Ishikawa (cell line): ENCODE results near the gene GBF1.

Source experiments
- CEBPB ChIP-seq: IDR thresholded peaks from 2 replicates; pipeline ENCODE4 v1.6.1; 2012
- CREB1 ChIP-seq: IDR thresholded peaks from 2 replicates; pipeline ENCODE4 v1.6.1; 2012; ENCODE audit warnings: low read depth
- EGR1 ChIP-seq: IDR thresholded peaks from 2 replicates; pipeline ENCODE4 v1.6.1; 2012
- EP300 ChIP-seq: IDR thresholded peaks from 2 replicates; pipeline ENCODE4 v1.6.1; 2012; ENCODE audit warnings: borderline replicate concordance
- FOXM1 ChIP-seq: IDR thresholded peaks from 2 replicates; pipeline ENCODE4 v1.6.1; 2012; ENCODE audit warnings: low read depth, borderline replicate concordance
- MAX ChIP-seq: IDR thresholded peaks from 2 replicates; pipeline ENCODE4 v1.6.1; 2012
- NFIC ChIP-seq: IDR thresholded peaks from 2 replicates; pipeline ENCODE4 v1.6.1; 2012
- RAD21 ChIP-seq: IDR thresholded peaks from 2 replicates; pipeline ENCODE4 v1.6.1; 2012; ENCODE audit warnings: low read depth
- REST ChIP-seq: IDR thresholded peaks from 2 replicates; pipeline ENCODE4 v1.6.1; 2012; ENCODE audit warnings: low read depth, mild to moderate bottlenecking
- TAF1 ChIP-seq: IDR thresholded peaks from 2 replicates; pipeline ENCODE4 v1.6.1; 2012; ENCODE audit warnings: low read depth, mild to moderate bottlenecking
- TCF12 ChIP-seq: IDR thresholded peaks from 2 replicates; pipeline ENCODE4 v1.6.1; 2012; ENCODE audit warnings: low read depth
- TEAD4 ChIP-seq: IDR thresholded peaks from 2 replicates; pipeline ENCODE4 v1.6.1; 2012
- YY1 ChIP-seq: IDR thresholded peaks from 2 replicates; pipeline ENCODE4 v1.6.1; 2012; ENCODE audit warnings: low read depth
- ZBTB7A ChIP-seq: IDR thresholded peaks from 2 replicates; pipeline ENCODE4 v1.6.1; 2012; ENCODE audit warnings: low read depth
- TF ChIP-seq, protein P1 (sequence below): IDR thresholded peaks from 2 replicates; pipeline ENCODE4 v1.6.1; 2012

Gene GBF1

GRCh38 chr10:102423372-102423968, 178.1 kb downstream of the GBF1 start:
- TF ChIP-seq NFIC (no peak), TEAD4 (no peak), EP300 (no peak), ZBTB7A (no peak), TCF12 (no peak), FOXM1 (no peak), EGR1 (no peak), YY1 (no peak), RAD21 (no peak), CREB1 (no peak), TAF1 (no peak), MAX (no peak), CEBPB (no peak), REST (no peak)
- TF ChIP-seq, protein P1, sequence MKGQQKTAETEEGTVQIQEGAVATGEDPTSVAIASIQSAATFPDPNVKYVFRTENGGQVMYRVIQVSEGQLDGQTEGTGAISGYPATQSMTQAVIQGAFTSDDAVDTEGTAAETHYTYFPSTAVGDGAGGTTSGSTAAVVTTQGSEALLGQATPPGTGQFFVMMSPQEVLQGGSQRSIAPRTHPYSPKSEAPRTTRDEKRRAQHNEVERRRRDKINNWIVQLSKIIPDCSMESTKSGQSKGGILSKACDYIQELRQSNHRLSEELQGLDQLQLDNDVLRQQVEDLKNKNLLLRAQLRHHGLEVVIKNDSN = no peak

DNA sequence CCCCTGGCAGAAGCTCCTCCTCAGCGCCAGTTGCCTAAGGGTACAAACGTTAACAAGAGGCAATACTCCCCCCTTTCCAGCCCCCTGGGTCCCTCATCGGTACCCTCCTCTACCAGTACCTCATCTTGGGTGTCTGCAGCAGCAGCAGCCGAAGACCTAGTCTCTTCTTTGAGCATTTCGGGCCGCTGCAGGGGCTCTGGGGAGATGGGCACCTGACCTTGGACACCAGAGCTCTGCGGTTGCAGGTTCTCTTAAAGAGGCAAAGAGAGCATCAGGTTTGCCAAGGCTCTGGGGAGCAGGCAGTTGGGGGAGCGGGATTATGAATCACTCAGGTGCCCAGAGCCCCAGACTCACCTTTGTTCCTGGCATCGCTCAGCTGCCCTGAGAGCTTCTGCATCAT, 178.8 kb downstream of the GBF1 start:
- TF ChIP-seq NFIC (no peak), FOXM1 (no peak), YY1 (no peak), CREB1 (no peak), EGR1 (no peak)
- TF ChIP-seq, protein P1 = no peak

GRCh38 chr10:102424916-102425315, 179.6 kb downstream of the GBF1 start:
- no peak for TF ChIP-seq EP300

DNA sequence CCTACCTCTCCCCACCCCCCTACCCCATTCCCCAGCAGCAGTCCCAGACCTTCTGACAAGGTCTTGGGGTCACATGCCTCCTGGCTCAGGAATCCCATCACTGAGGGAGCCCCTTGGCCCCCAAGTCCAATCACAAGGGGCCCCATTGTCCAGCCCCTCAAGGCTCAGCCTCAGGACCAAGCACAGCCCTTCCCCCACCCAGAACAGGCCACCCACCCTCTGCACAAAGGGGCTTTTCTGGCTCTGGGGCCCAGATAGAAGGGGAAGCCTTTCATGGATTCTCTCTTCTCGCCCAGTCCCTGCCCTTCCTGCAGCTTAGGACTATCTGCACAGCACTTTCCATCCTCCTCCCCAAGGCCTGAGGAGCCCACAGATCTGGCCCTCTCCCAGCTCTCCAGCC, 180.1 kb downstream of the GBF1 start:
- no peak for TF ChIP-seq TCF12
- no peak for TF ChIP-seq FOXM1
- TF ChIP-seq TEAD4 = no peak
- no peak for TF ChIP-seq CREB1
- TF ChIP-seq EGR1 = no peak
- TF ChIP-seq TAF1 = no peak
- no peak for TF ChIP-seq EP300
- no peak for TF ChIP-seq MAX
- TF ChIP-seq CEBPB = no peak
- TF ChIP-seq NFIC = no peak
- TF ChIP-seq, protein P1 = no peak
- no peak for TF ChIP-seq YY1

GRCh38 chr10:102426803-102427287, 181.5 kb downstream of the GBF1 start:
- TF ChIP-seq NFIC = no peak
- no peak for TF ChIP-seq FOXM1
- no peak for TF ChIP-seq YY1
- TF ChIP-seq TCF12 = no peak
- no peak for TF ChIP-seq CREB1
- TF ChIP-seq, protein P1 = no peak
- no peak for TF ChIP-seq ZBTB7A
- no peak for TF ChIP-seq TAF1
- TF ChIP-seq EGR1 = no peak
- no peak for TF ChIP-seq EP300
- no peak for TF ChIP-seq CEBPB
- TF ChIP-seq TEAD4 = no peak
- TF ChIP-seq REST = no peak
- TF ChIP-seq MAX = no peak
- no peak for TF ChIP-seq RAD21
